Renal cortex interstitium (tissue), 11 donors: ENCODE measurements around the gene ATXN7. TPM values are rescaled to one million over a fixed set of nuclear protein-coding genes. Genes with fewer than 3 reads are reported as not detected.

Experiments used
- DNase-seq, 11 donors: peaks; one replicate each; pipeline ENCODE4 v3.0.0-alpha.2; 2013; ENCODE audit warnings: low read depth in 9 of 11, low spot score in 4 of 11; ENCODE audit errors: extremely low read depth in 1 of 11
- polyA plus RNA-seq, 3 donors: library from polyadenylated mRNA; unstranded; fragments of 120-200 nt; gene quantifications; one replicate each; pipeline ENCODE4 v1.2.1, GENCODE V29; 2013; ENCODE audit not compliant: insufficient read length in 3 of 3

The ATXN7 gene
- polyA plus RNA-seq, 3 donors, result 15.8 to 34.3 (median 16.6) TPM

DNA sequence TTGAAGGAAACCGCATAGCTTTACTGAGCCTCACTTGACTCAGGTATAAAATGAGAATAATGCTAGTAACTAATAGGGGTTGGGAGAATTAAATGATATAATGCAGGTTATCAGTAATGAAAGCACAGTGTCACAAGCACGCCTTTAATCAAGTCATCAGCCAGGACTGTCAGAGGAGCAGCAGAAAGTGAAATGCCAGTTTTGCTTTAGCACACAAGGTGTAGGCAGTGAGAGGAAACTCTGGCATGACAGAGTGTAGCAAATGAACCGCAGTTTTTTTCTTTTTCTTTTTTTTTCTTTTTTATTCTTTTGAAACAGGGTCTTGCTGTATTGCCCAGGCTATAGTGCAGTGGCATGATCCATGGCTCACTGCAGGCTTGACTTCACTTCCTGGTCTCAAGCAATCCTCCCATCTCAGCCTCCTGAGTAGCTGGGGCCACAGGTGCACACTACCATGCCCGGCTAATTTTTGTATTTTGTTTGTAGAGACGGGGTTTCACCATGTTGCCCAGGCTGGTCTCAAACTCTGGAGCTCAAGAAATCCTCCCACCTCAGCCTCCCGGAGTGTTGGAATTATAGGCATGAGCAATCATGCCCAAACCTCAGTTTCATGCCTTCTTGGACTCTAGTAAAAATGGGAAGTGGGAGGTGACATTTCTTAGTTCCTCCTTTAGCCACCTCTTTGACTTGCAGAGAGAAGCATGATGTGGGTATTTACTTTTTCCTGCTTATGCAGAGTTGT lies 58.2 kb downstream of the ATXN7 start:
- no peak for DNase-seq

DNA sequence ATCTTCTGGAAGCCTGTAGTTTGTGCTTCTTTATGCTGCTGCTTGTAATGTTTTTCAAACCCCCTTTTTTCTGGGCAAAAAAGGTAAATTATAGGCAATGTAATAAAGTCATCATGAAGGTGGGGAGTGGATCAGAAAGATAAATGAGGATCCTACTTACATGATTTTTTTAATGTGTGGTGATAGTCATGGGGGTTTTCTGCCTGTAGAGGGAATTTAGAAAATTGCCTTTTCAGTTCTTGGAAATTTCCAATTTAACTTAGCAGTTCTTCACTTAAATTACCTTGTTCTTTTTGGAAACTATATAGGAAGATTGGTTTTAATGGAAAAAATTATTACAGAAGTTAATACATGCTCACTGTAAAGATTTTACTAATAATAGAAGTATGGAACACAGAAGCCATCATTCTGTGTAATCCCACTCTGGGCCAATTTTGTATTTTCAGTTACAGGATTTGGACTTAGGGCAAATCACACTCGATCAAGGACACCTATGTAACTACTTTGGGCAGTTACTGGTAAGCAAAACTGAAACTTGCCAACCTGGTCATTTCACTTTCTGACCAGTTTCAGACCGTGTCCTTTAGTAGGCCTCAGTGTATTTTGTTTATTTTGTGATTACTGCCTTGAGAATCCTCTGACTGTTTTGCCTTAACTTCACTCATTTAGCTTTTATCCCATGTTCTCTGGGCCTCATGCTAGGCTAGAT lies 59.0 kb downstream of the ATXN7 start:
- DNase-seq, result no peak

DNA sequence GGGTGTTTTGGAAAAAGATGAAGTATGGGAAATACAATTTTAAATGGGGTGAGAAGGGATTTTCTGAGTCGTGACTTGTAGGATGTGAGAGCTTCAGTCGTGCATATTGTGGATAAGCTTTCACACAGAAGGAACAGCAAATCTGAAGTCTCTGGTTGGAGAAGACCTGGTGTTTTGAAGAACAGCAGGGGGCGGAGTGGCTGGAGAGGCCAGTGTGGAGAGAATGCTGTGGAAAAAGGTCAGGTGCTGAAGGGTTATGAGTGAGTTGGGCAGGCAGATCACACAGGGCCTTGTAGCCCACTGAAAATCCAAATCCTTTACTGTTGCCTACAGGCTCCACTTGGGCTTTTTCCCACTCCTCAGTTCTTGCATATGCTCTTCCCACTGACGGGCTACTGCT lies 62.6 kb downstream of the ATXN7 start:
- no peak for DNase-seq

DNA sequence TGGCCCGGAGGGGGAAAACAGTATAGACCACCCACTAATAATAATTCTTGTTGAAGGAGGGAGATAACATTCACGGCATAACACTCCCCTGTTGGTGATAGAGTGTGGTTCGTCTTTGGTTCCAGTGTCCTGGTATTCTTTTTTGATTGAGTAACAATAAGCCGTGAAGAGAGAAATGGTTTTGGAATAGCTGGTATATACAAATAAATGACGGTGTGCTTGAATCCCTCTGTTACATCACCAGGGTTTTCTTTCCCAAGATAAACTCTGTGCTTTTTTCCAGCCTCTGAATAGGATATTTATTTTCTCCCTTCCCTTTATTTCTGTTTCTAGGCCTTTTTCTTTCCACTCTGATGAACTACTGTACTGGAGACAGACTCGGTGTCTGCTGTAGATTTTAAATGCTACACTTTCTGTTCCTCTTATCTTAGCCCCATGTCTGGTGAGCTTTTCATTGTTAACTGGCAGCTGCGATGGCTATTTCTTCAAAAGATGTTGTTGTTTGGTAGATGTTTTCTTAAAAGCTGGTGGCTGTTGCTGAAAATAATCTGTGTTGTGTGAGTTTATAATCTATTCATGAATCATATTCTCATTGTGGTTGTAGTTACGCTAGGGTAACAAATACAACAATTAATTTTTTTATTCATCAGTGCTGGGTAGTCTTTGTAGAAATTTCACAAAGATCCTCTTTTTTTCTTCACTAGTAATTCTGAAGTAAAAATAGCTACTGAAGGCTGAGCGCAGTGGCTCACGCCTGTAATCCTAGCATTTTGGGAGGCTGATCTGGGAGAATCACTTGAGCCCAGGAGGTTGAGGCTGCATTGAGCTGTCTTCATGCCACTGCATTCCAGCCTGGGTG lies 64.0 kb downstream of the ATXN7 start:
- DNase-seq, result no peak

DNA sequence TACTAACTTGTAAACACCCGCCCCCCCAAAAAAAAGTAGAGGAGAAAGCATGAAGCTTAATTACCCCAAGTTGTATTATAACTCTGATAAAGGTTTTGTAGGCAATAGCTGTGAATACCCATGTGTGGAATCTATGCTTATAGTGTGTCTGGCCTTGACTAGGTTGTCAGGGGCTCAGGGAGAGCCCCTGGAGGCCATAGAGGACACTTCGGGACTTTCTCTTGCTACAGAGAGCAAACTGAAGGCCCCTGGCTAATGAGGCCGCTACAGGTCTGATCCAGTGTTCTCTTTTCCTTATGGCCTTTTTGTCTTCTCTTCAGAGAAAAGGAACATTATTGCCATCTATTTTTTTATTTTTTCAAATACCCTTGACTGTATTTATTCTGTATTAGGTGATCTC lies 67.6 kb downstream of the ATXN7 start:
- DNase-seq, result no peak

DNA sequence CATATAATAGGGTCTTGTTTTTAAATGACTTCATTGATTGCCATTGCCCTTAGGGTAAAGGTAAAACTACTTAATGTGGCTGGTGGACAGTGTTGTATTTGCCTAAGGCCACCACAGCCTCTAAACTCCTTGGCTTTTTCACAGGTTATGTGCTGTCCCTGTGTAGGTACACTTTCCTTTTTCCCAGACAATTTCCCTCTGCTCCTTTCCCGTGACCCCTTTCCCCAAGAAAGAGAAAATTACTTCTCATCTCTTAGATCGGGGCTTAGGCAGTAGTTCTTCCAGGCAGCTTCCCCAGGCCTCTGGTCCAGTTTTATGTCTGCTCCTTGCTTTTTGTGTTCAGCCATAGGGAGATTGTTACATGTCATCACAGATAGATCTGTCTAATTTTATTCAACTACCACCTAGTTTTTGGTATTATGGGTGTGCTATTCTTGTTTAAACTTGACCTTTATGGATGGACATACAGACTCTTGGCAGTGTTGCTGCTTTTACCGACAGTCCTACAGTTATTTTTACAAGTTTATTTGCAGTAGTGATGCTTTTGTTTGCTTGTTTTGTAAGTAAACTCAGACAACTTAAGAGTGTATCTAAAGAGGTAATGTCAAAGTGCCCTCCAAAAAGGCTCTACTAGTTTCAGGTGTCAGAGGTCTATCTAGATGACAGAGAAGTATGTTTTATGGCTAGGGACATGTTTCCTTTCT lies 69.0 kb downstream of the ATXN7 start:
- no peak for DNase-seq

DNA sequence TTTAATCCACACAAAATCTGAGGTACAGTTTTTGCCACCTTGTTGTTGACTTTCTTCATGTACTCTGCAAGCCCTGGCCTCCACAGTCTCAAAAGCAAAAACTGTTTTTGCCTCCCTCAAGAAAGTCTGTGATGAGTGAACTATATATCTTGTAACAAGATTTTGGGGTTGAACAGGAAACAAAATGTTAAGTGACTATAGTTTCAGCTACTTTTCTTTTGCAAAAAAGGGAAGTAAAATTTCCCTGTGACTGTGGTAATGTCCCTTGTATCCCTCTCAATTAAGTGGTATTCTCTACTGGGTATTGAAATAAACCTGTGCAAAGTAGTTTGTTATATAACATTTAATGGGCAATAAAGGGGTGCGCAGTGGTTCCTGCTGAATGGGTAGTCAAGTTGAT lies 69.8 kb downstream of the ATXN7 start:
- DNase-seq, result no peak

DNA sequence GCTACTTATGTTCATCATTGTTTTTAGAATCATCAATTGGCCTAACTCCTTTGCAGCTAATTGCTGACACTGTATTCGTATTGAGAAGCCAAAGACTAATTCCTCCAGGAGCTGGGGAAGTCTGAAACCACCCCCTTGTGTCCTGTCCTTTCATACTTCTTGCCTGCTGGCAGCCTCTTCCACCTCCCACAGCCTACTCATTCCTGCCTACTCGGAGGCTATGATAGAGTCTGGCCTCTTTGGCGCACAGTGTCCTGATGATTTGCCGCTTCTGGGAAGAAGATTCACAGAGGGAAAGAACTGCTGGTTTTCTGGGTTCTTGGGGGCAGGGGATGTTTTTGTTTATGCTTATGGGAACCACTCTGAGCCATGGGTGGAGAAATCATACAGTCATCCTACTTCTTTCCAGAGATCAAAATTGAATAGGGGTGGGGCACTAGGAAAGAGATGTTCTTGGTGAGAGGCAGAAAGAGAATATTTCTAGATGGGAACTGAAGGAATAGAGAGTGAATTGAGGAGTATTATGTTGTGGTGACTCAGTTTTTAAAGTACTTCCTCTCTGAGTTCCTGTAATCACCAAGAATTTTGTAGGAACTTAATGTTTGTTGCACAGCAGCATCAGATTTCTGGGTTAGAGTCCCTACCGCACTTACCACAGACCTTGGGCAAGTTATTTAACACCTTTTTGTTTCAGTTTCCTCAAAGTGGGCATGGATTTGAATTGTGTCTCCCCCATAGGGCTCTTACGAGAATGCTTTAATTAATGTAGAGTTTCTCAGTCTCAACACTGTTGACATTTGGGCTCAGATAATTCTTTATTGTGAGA lies 70.6 kb downstream of the ATXN7 start:
- no peak for DNase-seq

DNA sequence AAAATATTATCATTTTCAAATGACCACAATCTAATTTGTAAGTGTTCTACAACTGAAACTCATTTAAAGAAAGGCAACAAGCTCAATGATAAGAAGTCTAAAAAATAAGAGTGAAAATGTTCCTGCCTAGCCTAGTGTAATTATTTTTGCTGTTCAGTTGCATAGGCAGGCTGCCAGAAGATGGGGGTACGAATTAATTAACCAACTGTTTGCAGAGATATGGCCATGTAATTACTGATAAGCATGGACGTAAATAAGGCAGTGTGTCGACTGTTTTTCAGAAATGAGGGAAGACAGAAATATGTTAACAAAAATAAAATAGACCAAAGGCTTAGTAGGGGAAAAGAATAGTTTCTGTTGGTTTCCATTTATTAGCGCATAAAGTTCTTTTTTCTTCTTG lies 73.3 kb downstream of the ATXN7 start:
- no peak for DNase-seq

DNA sequence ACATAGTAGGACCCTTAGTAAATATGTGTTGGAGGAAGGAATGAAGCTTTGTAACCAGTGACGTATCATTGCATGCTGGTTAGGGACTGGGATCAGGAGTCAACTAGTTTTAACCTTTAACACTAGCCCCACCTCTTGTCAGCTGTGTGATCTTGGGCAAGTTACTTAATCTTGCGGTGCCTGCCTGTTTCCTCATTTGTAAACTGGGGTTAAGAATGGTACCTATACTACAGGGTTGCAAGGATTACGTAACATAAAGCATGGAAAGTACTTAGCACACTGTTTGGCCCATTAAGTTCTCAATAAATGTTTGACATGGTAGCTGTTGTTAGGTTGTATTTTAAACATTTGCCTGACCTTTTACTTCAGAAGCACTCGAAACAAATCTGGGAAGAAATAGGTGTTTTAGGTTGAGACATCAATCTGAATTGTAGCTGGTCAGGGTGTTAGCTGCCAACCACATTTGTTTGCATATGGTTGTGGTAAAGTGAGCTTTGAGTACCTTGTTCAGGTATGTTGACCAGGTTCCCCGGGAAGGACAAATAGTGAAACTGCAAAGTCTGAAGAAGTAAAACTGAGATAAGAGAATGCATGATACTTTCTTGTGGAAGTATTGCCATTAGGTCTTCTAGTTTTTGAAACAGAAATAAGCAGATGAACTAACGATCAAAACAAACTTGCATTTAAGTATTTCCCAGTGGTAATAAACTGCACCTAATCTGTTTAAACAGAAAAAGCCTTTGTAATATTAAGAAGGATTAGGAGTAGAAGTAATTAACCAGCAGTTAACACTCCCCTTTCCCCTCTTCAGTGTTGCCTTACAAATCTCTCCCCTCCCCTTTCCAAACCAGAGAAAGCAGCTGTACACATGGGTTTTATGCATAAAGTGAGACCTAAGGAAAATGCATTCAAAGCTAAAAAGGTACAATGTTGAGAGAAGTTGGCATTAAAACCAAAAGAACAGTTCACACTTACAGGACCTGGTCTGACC lies 74.3 kb downstream of the ATXN7 start:
- no peak for DNase-seq

DNA sequence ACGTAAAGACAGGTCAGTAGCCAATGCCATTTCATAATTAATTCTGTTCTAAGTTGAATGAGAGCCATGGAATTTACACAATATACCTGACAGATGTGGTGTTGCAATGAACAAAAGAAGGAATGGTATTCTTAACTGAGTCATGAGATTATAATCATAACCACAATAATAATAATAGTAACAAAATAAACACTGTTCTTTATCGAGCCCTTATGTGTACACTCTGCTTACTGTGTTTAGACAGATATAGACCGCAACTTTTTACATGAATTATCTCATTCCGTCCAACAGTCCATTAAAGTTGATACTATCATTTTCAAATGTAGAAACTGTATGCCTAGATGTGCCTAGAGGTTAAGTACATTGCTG lies 76.7 kb downstream of the ATXN7 start:
- DNase-seq, result no peak

DNA sequence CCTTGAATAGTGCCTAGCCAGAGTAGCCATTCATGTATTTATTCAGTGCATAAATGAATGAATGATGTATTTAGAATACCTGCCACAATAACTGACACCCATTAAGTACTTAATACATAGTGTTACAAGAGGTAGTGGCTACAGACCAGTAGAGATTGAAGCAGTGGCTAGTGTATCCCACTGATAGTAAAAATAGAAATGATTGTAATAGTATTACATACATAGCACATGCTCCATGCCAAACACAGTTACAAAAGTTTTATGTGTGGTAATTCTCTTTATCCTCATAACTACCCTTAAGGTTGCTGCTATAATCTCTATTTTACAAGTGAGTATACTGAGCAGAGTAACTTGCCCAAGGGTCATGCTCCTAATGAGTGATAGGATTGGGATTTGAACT lies 78.9 kb downstream of the ATXN7 start:
- DNase-seq, result no peak

DNA sequence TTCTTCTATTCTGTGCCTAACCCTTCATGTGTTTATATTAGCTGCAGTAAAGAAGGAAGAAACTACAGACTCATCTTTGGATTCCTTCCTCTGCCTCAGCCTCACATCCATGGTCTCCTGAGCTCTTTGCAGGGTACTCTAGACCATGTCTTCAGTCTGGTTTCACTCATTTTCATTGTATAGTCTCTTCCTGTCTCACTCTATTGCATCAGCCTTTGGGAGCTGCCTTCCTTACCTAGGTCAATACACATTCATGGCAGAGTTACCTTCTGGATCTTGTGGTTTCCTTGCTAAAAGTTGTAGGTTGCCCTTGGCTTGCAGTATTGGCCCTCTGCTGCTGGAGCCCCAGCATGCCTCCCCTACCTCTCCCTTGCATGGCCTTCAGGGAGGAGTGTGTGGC lies 80.0 kb downstream of the ATXN7 start:
- no peak for DNase-seq

DNA sequence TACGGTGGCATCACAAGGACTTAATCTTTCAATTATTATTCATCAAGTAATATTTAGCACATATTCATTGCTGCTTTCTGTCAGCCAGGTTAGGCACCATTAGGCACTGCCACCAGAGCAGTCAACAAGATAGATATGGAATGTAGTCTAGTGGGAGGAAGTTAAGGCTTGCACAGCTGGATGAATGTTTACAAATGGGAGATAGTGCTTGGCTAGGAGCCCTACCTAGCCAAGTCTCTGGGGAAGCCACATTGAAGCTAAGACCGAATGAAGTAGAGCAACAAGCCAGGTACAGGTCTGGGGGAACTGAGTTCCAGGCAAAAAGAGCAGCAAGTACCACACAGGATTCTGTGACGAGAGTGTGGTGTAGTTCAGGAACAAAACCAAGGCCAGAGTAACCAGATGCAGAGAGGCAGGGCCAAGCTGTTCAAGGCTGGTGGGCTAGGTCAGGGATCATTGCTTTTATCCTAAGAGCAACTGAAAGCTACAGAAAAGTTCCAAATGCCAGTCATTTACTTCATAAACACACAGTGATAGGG lies 82.0 kb downstream of the ATXN7 start:
- DNase-seq, result no peak

DNA sequence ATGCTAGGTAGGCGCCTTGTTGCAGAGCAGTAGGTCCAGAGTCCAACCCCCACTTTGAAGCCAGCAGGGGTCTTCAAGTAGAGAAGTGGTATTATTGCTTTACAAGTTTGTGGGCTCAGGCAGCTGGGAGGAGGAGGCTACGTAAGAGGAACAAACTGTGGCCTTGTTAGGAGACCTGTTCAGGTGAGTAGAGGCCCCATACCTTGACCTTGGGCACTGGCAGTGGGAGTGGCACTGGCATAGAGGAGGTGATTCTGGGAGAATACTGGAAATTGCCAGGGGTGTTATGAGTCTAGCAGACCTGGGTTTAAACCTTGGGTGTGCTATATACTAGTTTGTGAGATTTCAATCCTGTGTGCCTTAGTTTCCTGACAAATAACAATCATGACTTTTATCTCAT lies 83.1 kb downstream of the ATXN7 start:
- DNase-seq, result no peak

DNA sequence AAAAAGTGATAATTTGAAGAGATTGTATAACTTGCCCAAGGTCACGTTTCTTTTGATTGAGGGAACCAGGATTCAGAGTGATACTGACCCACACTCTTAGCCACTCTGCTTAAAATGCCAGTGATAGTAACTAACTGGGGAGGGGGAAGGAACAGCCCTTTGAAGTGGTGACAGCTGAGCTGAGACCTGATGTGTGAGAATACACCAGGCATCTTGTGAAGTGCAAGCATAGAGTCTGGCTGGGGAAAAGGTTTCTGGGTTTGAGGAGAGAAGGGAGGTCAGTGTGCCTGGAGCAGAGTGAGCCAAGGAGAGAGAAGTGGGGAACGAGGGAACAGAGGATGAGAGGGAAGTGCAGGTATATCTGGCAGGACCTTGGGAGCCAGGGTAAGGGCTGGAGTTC lies 83.9 kb downstream of the ATXN7 start:
- DNase-seq, result no peak

DNA sequence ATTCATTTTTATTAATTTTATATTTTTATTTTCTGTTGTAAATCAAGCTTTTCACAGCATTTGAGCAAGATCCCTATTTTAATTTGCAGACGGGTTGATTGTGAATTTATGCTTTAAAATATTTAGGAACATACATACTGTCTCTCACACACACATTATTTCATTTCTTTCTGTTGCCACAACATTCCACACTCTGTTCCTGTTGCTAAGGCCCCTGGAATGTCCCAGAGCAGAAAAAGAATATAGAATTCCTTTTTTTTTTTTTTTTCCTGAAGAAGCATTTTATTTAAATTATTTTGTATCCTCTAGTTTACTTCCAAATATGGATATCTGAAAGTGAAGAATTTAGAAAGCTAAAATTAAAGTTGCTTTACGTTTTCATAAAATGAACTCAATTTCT lies 85.3 kb downstream of the ATXN7 start:
- DNase-seq, result peak in 1 of 11 donors; percentile 33
